Calu3 (cell line): ENCODE data around the gene TEX35. TPM values are rescaled to one million over a fixed set of nuclear protein-coding genes. Genes with fewer than 3 reads are reported as not detected.

Experiments
- BruUV-seq: library from RNA; stranded (reverse); fragments of 400-500 nt; replicated peaks from 2 replicates; lab custom pipeline; 2021; lab: Mats Ljungman, UMichigan
- CTCF ChIA-PET: fragments of 300-600 bp; sonication (Branson Sonifier 250); formaldehyde crosslinking; loops from one replicate; lab custom pipeline; 2022; ENCODE audit warnings: antibody characterized with exemption; lab: Charles Lee
- DNase-seq: peaks from one replicate; pipeline ENCODE4 v3.0.0; 2022
- H3K27ac Mint-ChIP-seq: one replicate; pipeline ENCODE4 v1.8.0; 2022; ENCODE audit warnings: mixed read lengths; ENCODE audit not compliant: unreplicated experiment
- H3K27me3 Mint-ChIP-seq: one replicate; pipeline ENCODE4 v1.8.0; 2022; ENCODE audit warnings: mixed read lengths; ENCODE audit not compliant: unreplicated experiment
- H3K36me3 Mint-ChIP-seq: one replicate; pipeline ENCODE4 v1.8.0; 2022; ENCODE audit warnings: mild to moderate bottlenecking, moderate library complexity, mixed read lengths; ENCODE audit not compliant: insufficient read depth, unreplicated experiment
- H3K4me1 Mint-ChIP-seq: one replicate; pipeline ENCODE4 v1.8.0; 2022; ENCODE audit warnings: mild to moderate bottlenecking, low read depth, mixed read lengths; ENCODE audit not compliant: unreplicated experiment
- H3K4me3 Mint-ChIP-seq: one replicate; pipeline ENCODE4 v1.8.0; 2022; ENCODE audit warnings: mild to moderate bottlenecking, low read depth, moderate library complexity, mixed read lengths; ENCODE audit not compliant: unreplicated experiment
- H3K9me3 Mint-ChIP-seq: one replicate; pipeline ENCODE4 v1.8.0; 2022; ENCODE audit warnings: low read depth, mixed read lengths; ENCODE audit not compliant: unreplicated experiment
- CTCF ChIP-seq: fragments of 200-600 bp; IDR thresholded peaks from one replicate; pipeline ENCODE4 v1.8.0; 2022; ENCODE audit warnings: antibody characterized with exemption; ENCODE audit not compliant: unreplicated experiment
- intact Hi-C: fragments of 100-400 bp; cut with micrococcal nuclease; formaldehyde crosslinking; loops from one replicate; pipeline ENCODE4 v1.10.0; 2022; ENCODE audit not compliant: unreplicated experiment
- total RNA-seq: library from RNA; stranded (reverse); gene quantifications from 2 replicates; pipeline ENCODE4 v1.2.3, GENCODE V29; 2022

TEX35 gene
- total RNA-seq, 1 experiment from 2014 or later = not detected

- H3K4me3 Mint-ChIP-seq = no peak overlapping the region
- no peaks in the 10 kb centered on the region for H3K9me3 Mint-ChIP-seq
- H3K4me1 Mint-ChIP-seq = no peaks in the 10 kb centered on the region
- no peaks in the 10 kb centered on the region for H3K36me3 Mint-ChIP-seq
- intact Hi-C loops = no loop called here
- BruUV-seq = no TSS peak
- CTCF ChIA-PET = interaction anchor here (0.5 to 0.7 kb wide), 2 partner anchors 255 to 435 kb away, joined by 3 read pairs; no protein-coding TSS in a partner anchor
- no peak for DNase-seq
- H3K27ac Mint-ChIP-seq = no peak overlapping the region
- no peak for TF ChIP-seq CTCF
- no peaks in the 10 kb centered on the region for H3K27me3 Mint-ChIP-seq
These were observed 51.3 kb downstream of the TEX35 start for GRCh38 chr1:178564086-178564782.

GRCh38 chr1:178564783-178565180 is 51.9 kb downstream of the TEX35 start:
- BruUV-seq = no TSS peak

GRCh38 chr1:178565586-178565985 is 52.7 kb downstream of the TEX35 start:
- BruUV-seq = no TSS peak
- DNase-seq = no peak
- TF ChIP-seq CTCF = no peak
- Mint-ChIP-seq H3K4me3 (no peak overlapping the region), H3K27ac (no peak overlapping the region), H3K27me3 (no peaks in the 10 kb centered on the region), H3K9me3 (no peaks in the 10 kb centered on the region), H3K4me1 (no peaks in the 10 kb centered on the region), H3K36me3 (no peaks in the 10 kb centered on the region)
- intact Hi-C loops = no loop called here
- CTCF ChIA-PET = interaction anchor here (0.6 kb wide), 1 partner anchor 161 kb away, joined by 3 read pairs; no protein-coding TSS in a partner anchor

More at GRCh38 chr1:178564783-178565180, 51.9 kb downstream of the TEX35 start:
- H3K9me3 Mint-ChIP-seq = no peaks in the 10 kb centered on the region
- H3K27me3 Mint-ChIP-seq = no peaks in the 10 kb centered on the region
- no peak for DNase-seq
- CTCF ChIA-PET = interaction anchor here (0.5 kb wide), 1 partner anchor 435 kb away, joined by 3 read pairs; no protein-coding TSS in a partner anchor
- TF ChIP-seq CTCF = no peak
- no peak overlapping the region for H3K4me3 Mint-ChIP-seq
- H3K36me3 Mint-ChIP-seq = no peaks in the 10 kb centered on the region
- H3K27ac Mint-ChIP-seq = no peak overlapping the region
- no peaks in the 10 kb centered on the region for H3K4me1 Mint-ChIP-seq
- intact Hi-C loops = no loop called here

- no peak for TF ChIP-seq CTCF
- no peak overlapping the region for H3K27ac Mint-ChIP-seq
- no peaks in the 10 kb centered on the region for H3K9me3 Mint-ChIP-seq
- CTCF ChIA-PET = no interaction called here
- BruUV-seq = no TSS peak
- no peak overlapping the region for H3K4me3 Mint-ChIP-seq
- no peaks in the 10 kb centered on the region for H3K4me1 Mint-ChIP-seq
- no peak for DNase-seq
- H3K27me3 Mint-ChIP-seq = no peaks in the 10 kb centered on the region
- intact Hi-C loops = no loop called here
- H3K36me3 Mint-ChIP-seq = no peaks in the 10 kb centered on the region
These were observed 53.3 kb downstream of the TEX35 start for GRCh38 chr1:178566187-178566586.
